ENCODE data around the gene DCLK3.

- TF ChIP-seq, protein P1, sequence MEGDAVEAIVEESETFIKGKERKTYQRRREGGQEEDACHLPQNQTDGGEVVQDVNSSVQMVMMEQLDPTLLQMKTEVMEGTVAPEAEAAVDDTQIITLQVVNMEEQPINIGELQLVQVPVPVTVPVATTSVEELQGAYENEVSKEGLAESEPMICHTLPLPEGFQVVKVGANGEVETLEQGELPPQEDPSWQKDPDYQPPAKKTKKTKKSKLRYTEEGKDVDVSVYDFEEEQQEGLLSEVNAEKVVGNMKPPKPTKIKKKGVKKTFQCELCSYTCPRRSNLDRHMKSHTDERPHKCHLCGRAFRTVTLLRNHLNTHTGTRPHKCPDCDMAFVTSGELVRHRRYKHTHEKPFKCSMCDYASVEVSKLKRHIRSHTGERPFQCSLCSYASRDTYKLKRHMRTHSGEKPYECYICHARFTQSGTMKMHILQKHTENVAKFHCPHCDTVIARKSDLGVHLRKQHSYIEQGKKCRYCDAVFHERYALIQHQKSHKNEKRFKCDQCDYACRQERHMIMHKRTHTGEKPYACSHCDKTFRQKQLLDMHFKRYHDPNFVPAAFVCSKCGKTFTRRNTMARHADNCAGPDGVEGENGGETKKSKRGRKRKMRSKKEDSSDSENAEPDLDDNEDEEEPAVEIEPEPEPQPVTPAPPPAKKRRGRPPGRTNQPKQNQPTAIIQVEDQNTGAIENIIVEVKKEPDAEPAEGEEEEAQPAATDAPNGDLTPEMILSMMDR (IDR thresholded peaks at IDR 0.05 in 8 of 11, conservative IDR thresholded peaks at IDR 0.05 in 3 of 11) = no peak
- TF ChIP-seq POLR2A (IDR thresholded peaks at IDR 0.05) = no peak
- no peak for TF ChIP-seq POLR2AphosphoS5 (IDR thresholded peaks at IDR 0.05)
Measured at GRCh38 chr3:36680952-36681351, 83.4 kb downstream of the DCLK3 start.

Data from spleen (tissue), 7 donors.